ENCODE results near the gene TNFRSF9. TPM values are rescaled to one million over a fixed set of nuclear protein-coding genes. Genes with fewer than 3 reads are reported as not detected.

TNFRSF9 gene
- total and polyA plus RNA-seq, 2 donors (not counting 3 experiments of a cell fraction or from before 2014, with no cell fraction given), result 0.15 to 0.22 TPM

- H3K4me2 ChIP-seq (ENCODE audit: insufficient read depth, low read length), result no peak overlapping the region
- ChIA-PET CTCF (interaction anchor here (1.6 to 11.5 kb wide), 6 partner anchors 10 to 365 kb away, joined by 3 to 147 read pairs (median 22); partner anchors contain the start of gene SLC45A1), POLR2A (no interaction called here)
- TF ChIP-seq CTCF (IDR thresholded peaks at IDR 0.05; ENCODE audit: extremely low read depth in 1 of 2, insufficient read depth in 1 of 2, low read depth in 1 of 2, low read length in 2 of 2), result no peak
- TF ChIP-seq MYC (IDR thresholded peaks at IDR 0.05; ENCODE audit: low read depth, low read length), result no peak
- no peak for TF ChIP-seq MAX (IDR thresholded peaks at IDR 0.05; ENCODE audit: insufficient read depth, insufficient read length)
- no peak for TF ChIP-seq JUN (IDR thresholded peaks at IDR 0.05; ENCODE audit: borderline replicate concordance, insufficient read depth, insufficient read length, low read depth)
- DNase-seq (ENCODE audit: low read depth, low spot score) (no peak), FAIRE-seq (no peak)
- no peaks in the 10 kb centered on the region for H3K9me1 ChIP-seq (replicated peaks; ENCODE audit: control insufficient read depth, extremely low read depth, insufficient read depth, low read length)
- no peaks in the 10 kb centered on the region for H3K27me3 ChIP-seq (ENCODE audit: control insufficient read depth in 2 of 2, insufficient read depth in 2 of 2, low read length in 2 of 2)
- no peaks in the 10 kb centered on the region for H3K4me1 ChIP-seq (ENCODE audit: control insufficient read depth, extremely low read depth, insufficient read depth, low read length)
- H2AFZ ChIP-seq (ENCODE audit: low read depth, low read length), result no peak overlapping the region
- no TSS peak for BruUV-seq (replicated peaks)
- no peak overlapping the region for H3K27ac ChIP-seq (ENCODE audit: insufficient read depth, low read depth, low read length)
- no peaks in the 10 kb centered on the region for H3K79me2 ChIP-seq (ENCODE audit: control insufficient read depth, insufficient read depth, low read length)
- intact Hi-C loops (cut with micrococcal nuclease), result no loop called here
- H3K9me3 ChIP-seq (replicated peaks; ENCODE audit: control insufficient read depth, insufficient read depth, low read length), result no peaks in the 10 kb centered on the region
- dilution Hi-C loops (cut with MboI; ENCODE audit: extremely low pct_ligation_motif_present, low sequenced_read_pairs), result no loop called here
- peaks cover 16 to 32% of the 10 kb centered on the region in 2 experiments for H3K36me3 ChIP-seq (ENCODE audit: control insufficient read depth in 2 of 2, extremely low read depth in 1 of 2, insufficient read depth in 2 of 2, low read length in 2 of 2)
- H4K20me1 ChIP-seq (replicated peaks; ENCODE audit: control insufficient read depth, extremely low read depth, insufficient read depth, low read length), result no peaks in the 10 kb centered on the region
- no peak overlapping the region for H3K9ac ChIP-seq (replicated peaks; ENCODE audit: extremely low read depth, insufficient read depth, low read length)
- no peak overlapping the region for H3K4me3 ChIP-seq (replicated peaks in 1 of 3; ENCODE audit: insufficient read depth in 1 of 3, low read depth in 1 of 3, low read length in 3 of 3)
Observed at GRCh38 chr1:7984811-7985210, 44.2 kb upstream of the TNFRSF9 start.
